Prostate gland (tissue), 2 donors: Measurements from ENCODE around the gene TSGA10IP.
"Not testable (repeated sequence)": the region's sequence is repeated elsewhere in the genome, so short reads cannot be mapped to it uniquely, and the experiment has no call there.

ENCODE experiments used
- CTCF ChIP-seq, 4 experiments: fragments of 200-600 bp in 2 of 4; fragments of 450-650 bp in 2 of 4; sonication (generic) in 2 of 4; IDR thresholded peaks; 1 replicate in 3 of 4; 2 replicates in 1 of 4; pipeline ENCODE4 v1.5.1; 2016 to 2019; ENCODE audit warnings: antibody characterized with exemption in 4 of 4, mild to moderate bottlenecking in 2 of 4, moderate library complexity in 2 of 4
- POLR2A ChIP-seq: fragments of 450-650 bp; IDR thresholded peaks from one replicate; pipeline ENCODE4 v1.6.1; 2016; ENCODE audit warnings: antibody characterized with exemption, mild to moderate bottlenecking
- POLR2AphosphoS5 ChIP-seq: sonication (generic); formaldehyde crosslinking; IDR thresholded peaks from one replicate; pipeline ENCODE4 v1.6.1; 2017; ENCODE audit warnings: antibody characterized with exemption

- not testable (repeated sequence) for TF ChIP-seq CTCF (IDR thresholded peaks at IDR 0.05); POLR2A; POLR2AphosphoS5
These were observed 5.4 kb downstream of the TSGA10IP start for GRCh38 chr11:65950711-65951110.
